22Rv1 (cell line): ENCODE results near the gene CAMK2B.

ENCODE experiments used
- H3K27ac ChIP-seq: fragments of 450-650 bp; 2 replicates; pipeline ENCODE4 v1.5.1; 2017
- ZFX ChIP-seq: fragments of 450-650 bp; IDR thresholded peaks from 2 replicates; pipeline ENCODE4 v1.6.1; 2017; ENCODE audit warnings: antibody characterized with exemption, borderline replicate concordance
- TF ChIP-seq, protein P1 (sequence below): fragments of 450-650 bp; IDR thresholded peaks from 2 replicates; pipeline ENCODE4 v1.5.1; 2017; ENCODE audit warnings: mild to moderate bottlenecking

CAMK2B gene

DNA sequence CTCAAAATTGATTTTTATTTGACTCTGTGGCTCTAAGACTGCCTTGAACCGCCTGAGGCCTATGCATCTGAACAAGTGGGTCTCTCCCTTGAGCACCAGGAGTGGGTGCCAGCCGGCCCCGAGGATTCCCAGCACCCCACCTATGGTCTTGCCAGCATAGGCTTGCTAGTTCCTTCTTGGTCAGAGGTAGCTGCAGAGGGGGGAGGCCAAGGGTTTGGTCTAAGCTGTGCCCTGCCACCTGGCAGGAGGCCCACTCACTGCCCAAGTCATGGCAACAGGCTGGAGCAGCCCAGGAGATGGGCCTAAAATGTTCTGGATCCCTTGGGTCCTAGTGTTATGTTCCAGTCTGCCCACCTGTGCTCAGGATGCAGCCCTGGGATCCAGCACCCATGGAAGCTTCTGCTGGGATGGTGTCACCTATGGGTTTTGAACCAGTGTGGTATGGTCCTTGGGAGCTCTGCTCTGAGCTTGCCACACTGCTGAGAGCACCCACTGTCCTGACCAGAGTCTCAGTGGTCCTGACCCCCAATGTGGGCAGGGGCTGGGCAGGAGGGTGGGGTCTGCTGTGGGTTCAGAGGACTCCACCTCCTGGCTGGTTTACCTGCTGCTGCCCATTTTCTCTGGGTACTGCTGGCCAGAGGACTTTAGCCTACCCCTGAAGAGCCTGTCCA, 112.1 kb downstream of the CAMK2B start:
- no peak for TF ChIP-seq ZFX
- TF ChIP-seq, protein P1, sequence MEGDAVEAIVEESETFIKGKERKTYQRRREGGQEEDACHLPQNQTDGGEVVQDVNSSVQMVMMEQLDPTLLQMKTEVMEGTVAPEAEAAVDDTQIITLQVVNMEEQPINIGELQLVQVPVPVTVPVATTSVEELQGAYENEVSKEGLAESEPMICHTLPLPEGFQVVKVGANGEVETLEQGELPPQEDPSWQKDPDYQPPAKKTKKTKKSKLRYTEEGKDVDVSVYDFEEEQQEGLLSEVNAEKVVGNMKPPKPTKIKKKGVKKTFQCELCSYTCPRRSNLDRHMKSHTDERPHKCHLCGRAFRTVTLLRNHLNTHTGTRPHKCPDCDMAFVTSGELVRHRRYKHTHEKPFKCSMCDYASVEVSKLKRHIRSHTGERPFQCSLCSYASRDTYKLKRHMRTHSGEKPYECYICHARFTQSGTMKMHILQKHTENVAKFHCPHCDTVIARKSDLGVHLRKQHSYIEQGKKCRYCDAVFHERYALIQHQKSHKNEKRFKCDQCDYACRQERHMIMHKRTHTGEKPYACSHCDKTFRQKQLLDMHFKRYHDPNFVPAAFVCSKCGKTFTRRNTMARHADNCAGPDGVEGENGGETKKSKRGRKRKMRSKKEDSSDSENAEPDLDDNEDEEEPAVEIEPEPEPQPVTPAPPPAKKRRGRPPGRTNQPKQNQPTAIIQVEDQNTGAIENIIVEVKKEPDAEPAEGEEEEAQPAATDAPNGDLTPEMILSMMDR = no peak
- H3K27ac ChIP-seq = no peak overlapping the region

DNA sequence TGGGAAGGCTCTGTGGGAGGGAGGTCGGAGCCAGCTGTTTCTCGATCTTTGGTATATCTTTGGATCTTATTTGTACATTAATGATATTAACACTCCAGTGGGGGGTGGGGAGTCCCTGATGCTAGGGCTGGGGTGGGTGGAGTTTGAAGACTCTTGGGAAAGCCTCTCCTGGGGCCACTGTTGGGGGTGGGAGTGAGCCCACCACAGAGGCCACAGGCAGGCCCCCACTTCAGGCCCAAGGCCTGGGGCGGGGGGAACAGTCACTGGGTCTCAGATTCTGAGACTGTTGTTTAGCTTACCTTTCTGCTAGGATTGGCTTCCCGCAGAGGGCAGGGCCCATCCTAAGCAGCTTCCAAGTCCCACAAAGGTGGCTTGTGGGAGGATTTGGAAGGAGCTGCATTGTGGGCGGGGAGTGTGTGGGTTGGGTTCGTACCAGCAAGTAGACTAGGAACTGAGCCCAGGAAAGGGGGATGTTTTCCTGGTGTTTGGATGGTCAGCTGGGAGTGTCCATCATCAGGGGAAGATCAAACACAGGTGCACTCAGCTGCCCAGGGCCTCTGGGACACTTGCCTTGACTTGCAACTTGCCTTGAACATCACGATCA, 112.7 kb downstream of the CAMK2B start:
- TF ChIP-seq, protein P1 = no peak
- no peak for TF ChIP-seq ZFX
- H3K27ac ChIP-seq = no peak overlapping the region

DNA sequence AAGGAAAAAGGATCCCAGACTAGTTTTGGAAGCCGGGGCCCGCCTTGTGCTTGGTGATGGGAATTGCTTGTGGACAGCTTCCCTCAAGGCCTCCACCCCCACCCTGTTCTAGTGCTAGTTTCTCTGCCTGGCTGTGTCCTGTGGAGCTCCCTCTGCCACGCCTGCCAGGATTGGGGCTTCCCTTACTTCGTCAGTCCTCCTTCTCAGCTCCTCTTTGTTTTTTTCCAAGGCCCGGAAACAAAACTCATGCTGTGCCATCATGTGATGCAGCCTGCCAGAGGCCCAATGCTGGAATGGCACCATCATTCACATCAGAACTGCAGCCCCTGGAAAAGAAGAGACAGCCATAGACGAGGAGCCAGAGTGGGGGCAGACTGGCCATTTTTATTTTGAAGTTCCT, 113.4 kb downstream of the CAMK2B start:
- TF ChIP-seq, protein P1 = no peak
- TF ChIP-seq ZFX = no peak
- H3K27ac ChIP-seq = no peak overlapping the region

DNA sequence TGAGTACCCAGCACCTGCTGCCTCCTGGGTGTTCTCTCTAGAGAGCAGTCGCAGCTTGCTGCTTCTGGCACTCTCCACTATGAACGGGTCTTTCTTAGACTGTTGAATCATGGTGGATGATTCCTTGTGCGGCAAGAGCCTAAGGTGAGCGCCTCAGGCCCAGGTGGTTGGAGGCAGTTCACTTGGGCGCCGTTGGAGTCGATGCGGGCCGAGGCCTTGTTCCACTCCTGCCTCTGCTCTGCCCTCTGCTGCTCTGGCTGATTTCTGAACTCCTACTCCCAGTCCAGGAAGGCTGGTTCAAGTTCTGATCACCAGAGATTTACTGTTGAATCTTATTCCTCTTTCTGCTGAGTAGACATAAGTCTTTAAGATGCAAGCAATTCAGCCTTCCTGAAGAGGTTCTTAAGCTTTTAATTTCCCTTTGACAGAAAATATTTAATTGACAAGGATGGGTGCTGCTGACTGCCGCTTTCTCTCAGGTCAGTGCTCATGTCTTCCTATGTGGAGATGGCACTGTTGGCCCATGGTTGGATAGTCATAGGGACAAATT, 114.2 kb downstream of the CAMK2B start:
- no peak overlapping the region for H3K27ac ChIP-seq
- TF ChIP-seq, protein P1 = no peak
- TF ChIP-seq ZFX = no peak

DNA sequence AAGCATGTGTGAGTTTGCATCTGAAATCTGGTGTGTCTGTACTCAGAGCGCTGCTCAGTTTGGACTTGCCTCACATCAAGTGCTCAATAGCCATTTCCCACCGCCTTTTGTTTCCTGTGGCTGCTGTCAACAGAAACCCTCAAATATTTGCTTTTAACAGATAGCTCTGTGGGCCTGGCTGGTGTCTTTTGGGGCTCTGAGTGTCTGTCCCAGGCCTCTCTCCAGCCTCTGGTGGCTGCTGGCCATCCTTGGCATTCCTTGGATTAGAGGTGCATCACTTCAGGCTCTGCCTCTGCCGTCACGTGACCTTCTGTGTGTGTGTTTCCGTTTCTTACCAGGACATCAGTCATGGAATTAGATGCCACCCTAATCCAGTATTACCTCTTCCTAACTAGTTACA, 115.3 kb downstream of the CAMK2B start:
- TF ChIP-seq, protein P1 = no peak
- no peak for TF ChIP-seq ZFX

DNA sequence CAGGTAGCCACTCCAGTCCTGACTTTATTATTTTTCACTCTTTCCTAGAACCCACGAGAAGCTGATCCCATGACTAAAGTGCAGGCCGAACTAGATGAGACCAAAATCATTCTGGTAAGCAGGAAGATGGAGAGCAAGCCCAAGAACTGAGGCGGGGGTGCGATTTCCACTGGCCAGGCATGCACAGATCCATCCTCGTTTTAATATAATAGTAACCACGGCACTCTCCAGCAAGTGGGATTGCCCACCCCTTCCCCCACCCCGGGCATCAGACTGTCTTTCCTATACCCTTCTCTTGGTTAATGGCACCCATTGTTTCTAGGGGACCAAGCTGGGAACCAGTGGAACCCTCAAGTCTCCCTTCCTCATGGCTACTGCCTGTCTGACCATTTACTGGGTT, 117.3 kb downstream of the CAMK2B start:
- no peak overlapping the region for H3K27ac ChIP-seq
- no peak for TF ChIP-seq ZFX
- TF ChIP-seq, protein P1 = no peak

More for the DNA sequence above, 115.3 kb downstream of the CAMK2B start:
- H3K27ac ChIP-seq = no peak overlapping the region

DNA sequence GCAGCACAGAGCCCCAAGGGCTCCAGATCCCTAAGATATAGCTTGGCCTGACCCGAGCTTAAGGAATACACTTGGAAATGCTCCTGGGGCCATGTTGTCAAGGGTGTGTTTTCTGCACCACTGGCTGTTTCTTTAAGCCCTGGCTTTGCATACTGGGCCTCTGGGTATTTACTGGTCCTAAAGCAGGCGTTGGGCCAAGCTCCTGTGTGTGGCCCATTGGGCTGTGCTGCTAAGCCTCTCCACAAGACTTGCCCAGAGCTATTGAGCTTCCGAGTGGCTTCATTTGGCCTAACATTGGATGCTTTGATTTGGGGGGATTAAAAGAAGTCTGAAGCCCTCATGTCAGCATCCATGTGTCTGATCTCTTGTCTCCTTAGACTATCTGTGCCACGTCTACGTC, 119.4 kb downstream of the CAMK2B start:
- H3K27ac ChIP-seq = no peak overlapping the region
- TF ChIP-seq, protein P1 = no peak
- no peak for TF ChIP-seq ZFX
